GM18526 (cell line): ENCODE data around the gene MOB2.

Source experiments
- POLR2A ChIP-seq: IDR thresholded peaks from 3 replicates; pipeline ENCODE4 v1.6.1; 2011; ENCODE audit not compliant: insufficient read length; ENCODE audit errors: extremely low read depth

Gene MOB2

GRCh38 chr11:1461826-1462697, 24.5 kb downstream of the MOB2 start:
- no peak for TF ChIP-seq POLR2A

- TF ChIP-seq POLR2A: no peak
These were observed 25.4 kb downstream of the MOB2 start for GRCh38 chr11:1460986-1461825.

GRCh38 chr11:1460396-1460985, 26.1 kb downstream of the MOB2 start:
- TF ChIP-seq POLR2A: no peak

DNA sequence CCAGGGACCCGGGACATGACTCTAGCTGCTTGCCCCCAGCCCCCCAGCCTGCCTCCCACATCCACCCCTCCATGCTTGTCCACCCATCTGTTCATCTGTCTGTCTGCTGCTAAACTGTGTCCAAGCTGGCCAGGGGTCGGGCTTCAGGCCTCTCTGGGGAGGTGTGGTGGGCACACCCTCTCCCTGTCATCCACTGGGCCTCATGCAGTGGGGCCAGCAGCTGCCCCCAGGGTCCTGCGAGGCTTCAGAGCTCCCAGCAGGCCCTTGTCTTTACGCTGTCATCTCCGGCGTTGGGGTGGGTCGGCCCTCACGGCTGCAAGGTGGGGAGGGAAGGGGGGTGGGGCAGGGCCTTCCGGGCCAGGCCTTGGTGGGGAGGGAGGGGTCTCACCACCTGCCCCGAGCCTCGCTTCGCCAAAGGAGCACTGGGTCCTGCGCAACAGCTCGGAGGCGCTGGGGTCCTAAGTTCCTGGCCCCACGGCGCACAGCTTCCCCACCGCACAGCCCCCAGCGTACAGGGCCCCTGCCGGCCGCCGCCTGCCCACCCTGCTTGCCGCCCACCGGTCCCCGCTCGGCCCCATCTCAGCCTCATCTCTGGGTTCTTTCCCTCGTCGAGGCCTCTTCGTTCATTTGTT, 26.7 kb downstream of the MOB2 start:
- no peak for TF ChIP-seq POLR2A

GRCh38 chr11:1459219-1459575, 27.4 kb downstream of the MOB2 start:
- TF ChIP-seq POLR2A: no peak

GRCh38 chr11:1458340-1459218, 28.0 kb downstream of the MOB2 start:
- TF ChIP-seq POLR2A: no peak

DNA sequence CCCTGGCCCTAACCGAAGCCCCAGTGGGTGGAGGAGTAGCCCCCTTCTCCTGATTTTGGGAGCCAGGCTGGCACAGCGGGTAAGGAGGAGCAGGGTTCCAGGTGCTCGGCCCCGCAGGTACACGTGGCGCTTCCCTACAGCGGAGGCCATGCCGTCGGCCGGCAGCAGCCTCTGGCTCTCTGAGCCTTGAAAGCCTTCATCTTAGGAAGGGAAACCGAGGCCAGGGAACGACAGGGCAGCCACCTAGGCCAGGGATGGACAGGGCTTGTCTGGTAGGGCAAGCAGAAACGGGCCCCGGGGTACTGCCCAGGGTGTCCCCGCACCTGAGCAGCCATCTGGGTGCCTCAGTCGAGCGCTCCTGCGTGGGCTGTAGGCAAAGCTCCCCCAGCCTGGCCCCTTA, 28.7 kb downstream of the MOB2 start:
- TF ChIP-seq POLR2A: no peak

DNA sequence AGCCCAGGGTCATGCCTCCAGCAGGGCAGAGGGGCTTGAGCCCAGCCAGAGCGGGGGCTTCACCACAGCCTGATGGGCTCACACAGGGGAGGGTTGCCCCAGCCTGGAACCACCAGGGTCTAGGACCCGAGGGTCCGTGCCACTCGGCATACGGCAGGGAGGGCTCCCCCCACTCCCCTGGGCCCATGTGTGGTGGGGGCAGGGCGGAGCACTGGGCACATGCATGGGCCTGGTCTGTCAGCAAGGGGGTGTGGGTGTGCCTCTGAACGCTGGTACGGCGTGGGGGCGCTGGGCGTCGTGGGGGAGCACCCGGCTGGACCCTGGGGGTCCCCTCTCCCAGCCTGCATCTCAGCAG, 29.3 kb downstream of the MOB2 start:
- TF ChIP-seq POLR2A: no peak

- TF ChIP-seq POLR2A: no peak
These were observed 29.8 kb downstream of the MOB2 start for GRCh38 chr11:1456596-1457325.

- TF ChIP-seq POLR2A: no peak
These were observed 30.4 kb downstream of the MOB2 start for GRCh38 chr11:1456176-1456575.

- TF ChIP-seq POLR2A: no peak
These were observed 30.9 kb downstream of the MOB2 start for GRCh38 chr11:1455763-1456060.

- no peak for TF ChIP-seq POLR2A
These were observed 31.4 kb downstream of the MOB2 start for GRCh38 chr11:1455032-1455762.

DNA sequence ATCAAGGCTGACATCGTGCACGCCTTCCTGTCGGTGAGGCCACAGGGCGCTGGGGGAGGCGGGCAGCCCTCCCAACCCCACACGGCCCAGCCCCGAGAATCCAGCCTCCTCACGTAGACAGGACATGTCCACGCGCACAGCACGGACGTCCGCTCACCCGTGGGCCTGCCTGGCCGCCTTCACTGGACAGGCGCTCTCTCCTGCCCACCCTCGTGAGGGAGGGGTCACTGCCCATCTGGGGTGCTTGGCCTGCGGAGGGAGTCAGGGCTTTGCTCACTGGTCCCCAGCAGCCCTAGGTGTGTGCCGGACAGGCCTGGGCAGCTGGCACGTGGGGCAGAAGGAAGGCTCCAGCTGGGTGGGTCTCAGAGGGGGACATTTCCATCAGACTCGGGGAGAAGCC, 32.0 kb downstream of the MOB2 start:
- no peak for TF ChIP-seq POLR2A
